CD8-positive, alpha-beta memory T cell (primary cell): ENCODE measurements around the gene CALN1. TPM values are rescaled to one million over a fixed set of nuclear protein-coding genes. Genes with fewer than 3 reads are reported as not detected.

ENCODE experiments used
- CTCF ChIA-PET: fragments of 350-600 bp; sonication (Branson Sonifier 250); formaldehyde crosslinking; loops from one replicate; lab custom pipeline; 2021; ENCODE audit warnings: antibody characterized with exemption; lab: Charles Lee
- POLR2A ChIA-PET: fragments of 350-600 bp; sonication (Branson Sonifier 250); formaldehyde crosslinking; loops from one replicate; lab custom pipeline; 2021; ENCODE audit warnings: antibody characterized with exemption; lab: Charles Lee
- DNase-seq, 5 donors: peaks; one replicate each; pipeline versions ENCODE4 v3.0.0 to v3.0.0-alpha.2; 2020 to 2022; ENCODE audit warnings: mixed read lengths in 1 of 5
- H3K27ac ChIP-seq: one replicate; pipeline ENCODE4 v1.7.0; 2013; ENCODE audit warnings: low read depth, mild to moderate bottlenecking, low read length, moderate library complexity
- H3K27me3 ChIP-seq: 2 replicates; pipeline ENCODE4 v1.7.0; 2013; ENCODE audit warnings: low read length, mild to moderate bottlenecking; ENCODE audit not compliant: insufficient read depth, poor library complexity, severe bottlenecking
- H3K36me3 ChIP-seq: 2 replicates; pipeline ENCODE4 v1.7.0; 2013; ENCODE audit warnings: mild to moderate bottlenecking, low read length, moderate library complexity; ENCODE audit not compliant: insufficient read depth
- H3K4me1 ChIP-seq: 2 replicates; pipeline ENCODE4 v1.7.0; 2013; ENCODE audit warnings: mild to moderate bottlenecking, low read length, moderate library complexity; ENCODE audit not compliant: insufficient read depth
- H3K4me3 ChIP-seq: 2 replicates; pipeline ENCODE4 v1.7.0; 2013; ENCODE audit warnings: mild to moderate bottlenecking, low read length
- H3K9me3 ChIP-seq: 2 replicates; pipeline ENCODE4 v1.7.0; 2013; ENCODE audit warnings: mild to moderate bottlenecking, low read length
- H3K27ac Mint-ChIP-seq, 8 donors: one replicate each; pipeline ENCODE4 v1.8.0; 2020 to 2021; ENCODE audit warnings: mixed read lengths in 8 of 8, mild to moderate bottlenecking in 6 of 8, inconsistent platforms in 3 of 8, moderate library complexity in 3 of 8
- H3K27me3 Mint-ChIP-seq, 2 donors: one replicate each; pipeline ENCODE4 v1.8.0; 2020 to 2021; ENCODE audit warnings: mixed read lengths in 2 of 2, mild to moderate bottlenecking in 1 of 2, moderate library complexity in 1 of 2
- H3K36me3 Mint-ChIP-seq, 3 donors: one replicate each; pipeline ENCODE4 v1.8.0; 2020 to 2021; ENCODE audit warnings: mixed read lengths in 3 of 3, inconsistent platforms in 1 of 3, mild to moderate bottlenecking in 1 of 3
- H3K4me1 Mint-ChIP-seq, 3 donors: one replicate each; pipeline ENCODE4 v1.8.0; 2020 to 2021; ENCODE audit warnings: mixed read lengths in 3 of 3, inconsistent platforms in 1 of 3, mild to moderate bottlenecking in 1 of 3
- H3K4me3 Mint-ChIP-seq, 7 donors: one replicate each; pipeline ENCODE4 v1.8.0; 2020 to 2021; ENCODE audit warnings: mixed read lengths in 7 of 7, mild to moderate bottlenecking in 6 of 7, moderate library complexity in 4 of 7, inconsistent platforms in 2 of 7
- H3K9me3 Mint-ChIP-seq, 5 donors: one replicate each; pipeline ENCODE4 v1.8.0; 2020 to 2022; ENCODE audit warnings: mixed read lengths in 5 of 5, mild to moderate bottlenecking in 3 of 5, moderate library complexity in 2 of 5, inconsistent platforms in 1 of 5
- polyA plus RNA-seq: library from polyadenylated mRNA; unstranded; fragments of 300-500 nt; fragmentation: Illumina TruSeq; gene quantifications from one replicate; pipeline ENCODE4 v1.2.3, GENCODE V29; 2021
- total RNA-seq, 2 experiments: library from RNA; stranded (reverse); gene quantifications; one replicate each; pipeline ENCODE4 v1.2.3, GENCODE V29; 2021

The CALN1 gene
- total and polyA plus RNA-seq, 3 experiments from 2014 or later, result not detected

- no peak for DNase-seq
- Mint-ChIP-seq H3K4me3 (no peak overlapping the region), H3K27ac (no peak overlapping the region), H3K4me1 (no peaks in the 10 kb centered on the region), H3K27me3 (peaks cover 6% of the 10 kb centered on the region in 2 donors), H3K9me3 (peaks cover 0 to 10% (median 3%) of the 10 kb centered on the region in 5 donors), H3K36me3 (no peaks in the 10 kb centered on the region)
- Histone ChIP-seq H3K4me3 (no peak overlapping the region), H3K27me3 (no peaks in the 10 kb centered on the region), H3K36me3 (no peaks in the 10 kb centered on the region), H3K27ac (no peak overlapping the region), H3K9me3 (no peaks in the 10 kb centered on the region), H3K4me1 (no peaks in the 10 kb centered on the region)
- ChIA-PET CTCF (no interaction called here), POLR2A (no interaction called here)
Measured at GRCh38 chr7:72444026-72444776, 32.1 kb upstream of the CALN1 start.

GRCh38 chr7:72441791-72442190, 29.7 kb upstream of the CALN1 start:
- Histone ChIP-seq H3K4me3 (no peak overlapping the region), H3K4me1 (no peaks in the 10 kb centered on the region), H3K36me3 (no peaks in the 10 kb centered on the region), H3K9me3 (no peaks in the 10 kb centered on the region), H3K27ac (no peak overlapping the region), H3K27me3 (no peaks in the 10 kb centered on the region)
- CTCF ChIA-PET, result no interaction called here
- no peak for DNase-seq
- H3K27ac Mint-ChIP-seq, result no peak overlapping the region
- POLR2A ChIA-PET, result no interaction called here
- no peaks in the 10 kb centered on the region for H3K36me3 Mint-ChIP-seq
- no peak overlapping the region for H3K4me3 Mint-ChIP-seq
- peaks cover 0 to 5% (median 2%) of the 10 kb centered on the region in 5 donors for H3K9me3 Mint-ChIP-seq
- peaks cover 4 to 6% of the 10 kb centered on the region in 2 donors for H3K27me3 Mint-ChIP-seq
- H3K4me1 Mint-ChIP-seq, result no peaks in the 10 kb centered on the region

GRCh38 chr7:72438491-72438890, 26.4 kb upstream of the CALN1 start:
- no peaks in the 10 kb centered on the region for H3K36me3 ChIP-seq
- no peak overlapping the region for H3K27ac ChIP-seq
- no peak for DNase-seq
- no peaks in the 10 kb centered on the region for H3K4me1 Mint-ChIP-seq
- no peaks in the 10 kb centered on the region for H3K36me3 Mint-ChIP-seq
- H3K27me3 Mint-ChIP-seq, result peaks cover 0 to 4% of the 10 kb centered on the region in 2 donors
- H3K4me3 Mint-ChIP-seq, result no peak overlapping the region
- CTCF ChIA-PET, result no interaction called here
- POLR2A ChIA-PET, result no interaction called here
- H3K27me3 ChIP-seq, result no peaks in the 10 kb centered on the region
- no peaks in the 10 kb centered on the region for H3K9me3 ChIP-seq
- no peak overlapping the region for H3K27ac Mint-ChIP-seq
- H3K4me1 ChIP-seq, result no peaks in the 10 kb centered on the region
- H3K9me3 Mint-ChIP-seq, result peaks cover 0 to 5% (median 5%) of the 10 kb centered on the region in 5 donors
- no peak overlapping the region for H3K4me3 ChIP-seq

- peaks cover 0 to 5% (median 5%) of the 10 kb centered on the region in 5 donors for H3K9me3 Mint-ChIP-seq
- Histone ChIP-seq H3K4me1 (no peaks in the 10 kb centered on the region), H3K9me3 (no peaks in the 10 kb centered on the region), H3K36me3 (no peaks in the 10 kb centered on the region), H3K4me3 (no peak overlapping the region), H3K27ac (no peak overlapping the region), H3K27me3 (no peaks in the 10 kb centered on the region)
- no peak for DNase-seq
- ChIA-PET POLR2A (no interaction called here), CTCF (no interaction called here)
- H3K4me3 Mint-ChIP-seq, result no peak overlapping the region
- no peaks in the 10 kb centered on the region for H3K27me3 Mint-ChIP-seq
- H3K36me3 Mint-ChIP-seq, result no peaks in the 10 kb centered on the region
- H3K27ac Mint-ChIP-seq, result no peak overlapping the region
- H3K4me1 Mint-ChIP-seq, result no peaks in the 10 kb centered on the region
Measured at GRCh38 chr7:72437610-72438009, 25.5 kb upstream of the CALN1 start.

- no peak overlapping the region for H3K4me3 ChIP-seq
- Mint-ChIP-seq H3K4me1 (no peaks in the 10 kb centered on the region), H3K36me3 (no peaks in the 10 kb centered on the region), H3K4me3 (no peak overlapping the region), H3K27ac (no peak overlapping the region), H3K9me3 (peaks cover 0 to 5% (median 5%) of the 10 kb centered on the region in 5 donors), H3K27me3 (no peaks in the 10 kb centered on the region)
- no peaks in the 10 kb centered on the region for H3K4me1 ChIP-seq
- ChIA-PET CTCF (no interaction called here), POLR2A (no interaction called here)
- no peak for DNase-seq
- H3K9me3 ChIP-seq, result no peaks in the 10 kb centered on the region
- H3K27ac ChIP-seq, result no peak overlapping the region
- H3K36me3 ChIP-seq, result no peaks in the 10 kb centered on the region
- H3K27me3 ChIP-seq, result no peaks in the 10 kb centered on the region
Measured at GRCh38 chr7:72437061-72437585, 25.0 kb upstream of the CALN1 start.

GRCh38 chr7:72435925-72436480, 23.9 kb upstream of the CALN1 start:
- no peak overlapping the region for H3K27ac Mint-ChIP-seq
- Histone ChIP-seq H3K9me3 (no peaks in the 10 kb centered on the region), H3K4me1 (no peaks in the 10 kb centered on the region), H3K4me3 (no peak overlapping the region), H3K27me3 (no peaks in the 10 kb centered on the region), H3K36me3 (no peaks in the 10 kb centered on the region), H3K27ac (no peak overlapping the region)
- H3K27me3 Mint-ChIP-seq, result no peaks in the 10 kb centered on the region
- POLR2A ChIA-PET, result no interaction called here
- no peak overlapping the region for H3K4me3 Mint-ChIP-seq
- no peaks in the 10 kb centered on the region for H3K36me3 Mint-ChIP-seq
- CTCF ChIA-PET, result no interaction called here
- peaks cover 0 to 5% (median 3%) of the 10 kb centered on the region in 5 donors for H3K9me3 Mint-ChIP-seq
- DNase-seq, result no peak
- no peaks in the 10 kb centered on the region for H3K4me1 Mint-ChIP-seq

GRCh38 chr7:72435366-72435765, 23.2 kb upstream of the CALN1 start:
- ChIA-PET CTCF (no interaction called here), POLR2A (no interaction called here)
- no peak overlapping the region for H3K27ac Mint-ChIP-seq
- peaks cover 0 to 5% (median 3%) of the 10 kb centered on the region in 5 donors for H3K9me3 Mint-ChIP-seq
- no peaks in the 10 kb centered on the region for H3K4me1 Mint-ChIP-seq
- no peaks in the 10 kb centered on the region for H3K36me3 Mint-ChIP-seq
- H3K4me1 ChIP-seq, result no peaks in the 10 kb centered on the region
- no peaks in the 10 kb centered on the region for H3K9me3 ChIP-seq
- no peak overlapping the region for H3K4me3 Mint-ChIP-seq
- H3K36me3 ChIP-seq, result no peaks in the 10 kb centered on the region
- H3K27me3 ChIP-seq, result no peaks in the 10 kb centered on the region
- DNase-seq, result no peak
- no peaks in the 10 kb centered on the region for H3K27me3 Mint-ChIP-seq
- H3K4me3 ChIP-seq, result no peak overlapping the region
- H3K27ac ChIP-seq, result no peak overlapping the region

- POLR2A ChIA-PET, result no interaction called here
- Mint-ChIP-seq H3K36me3 (no peaks in the 10 kb centered on the region), H3K4me3 (no peak overlapping the region), H3K4me1 (no peaks in the 10 kb centered on the region), H3K9me3 (peaks cover 0 to 3% (median 1%) of the 10 kb centered on the region in 5 donors), H3K27me3 (no peaks in the 10 kb centered on the region), H3K27ac (no peak overlapping the region)
- Histone ChIP-seq H3K36me3 (no peaks in the 10 kb centered on the region), H3K27ac (no peak overlapping the region), H3K9me3 (no peaks in the 10 kb centered on the region), H3K27me3 (no peaks in the 10 kb centered on the region), H3K4me1 (no peaks in the 10 kb centered on the region), H3K4me3 (no peak overlapping the region)
- CTCF ChIA-PET, result no interaction called here
- no peak for DNase-seq
Measured at GRCh38 chr7:72430531-72430930, 18.4 kb upstream of the CALN1 start.
